Measurements from ENCODE around the gene FAM76B.

The FAM76B gene

DNA sequence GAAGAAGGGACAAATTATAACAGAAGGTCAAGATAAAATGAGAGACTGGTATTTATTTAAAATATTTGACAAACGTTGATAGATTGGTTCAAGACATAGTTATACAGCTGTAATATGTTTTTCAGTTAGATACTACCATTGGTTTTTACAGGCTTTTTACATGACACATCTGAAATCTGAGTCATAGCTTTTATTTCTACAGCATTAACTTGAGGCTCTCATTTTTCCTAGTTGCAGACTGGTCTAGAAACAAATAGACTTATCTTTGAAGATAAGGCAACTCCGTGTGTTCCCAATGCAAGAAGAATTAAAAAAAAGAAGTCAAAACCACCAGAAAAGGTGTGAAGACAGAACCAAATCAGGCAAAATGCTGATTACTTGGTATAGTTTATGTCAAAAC is 32.1 kb upstream of the FAM76B start:
- no peak for TF ChIP-seq TAF1 (IDR thresholded peaks at IDR 0.05; ENCODE audit: borderline replicate concordance, insufficient read depth, low read length)
- TF ChIP-seq FOXP2 (optimal IDR thresholded peaks at IDR 0.05; ENCODE audit: borderline replicate concordance, extremely low read depth, extremely low read length, insufficient read depth): no peak
- no peak for TF ChIP-seq POLR2AphosphoS5 (IDR thresholded peaks at IDR 0.05; ENCODE audit: low read depth, low read length)
- no peak for TF ChIP-seq REST (IDR thresholded peaks at IDR 0.05; ENCODE audit: insufficient read depth in 1 of 2, low read depth in 2 of 2, low read length in 2 of 2)
- no peak for TF ChIP-seq SIN3A (IDR thresholded peaks at IDR 0.05; ENCODE audit: borderline replicate concordance, insufficient read depth, low read length)

DNA sequence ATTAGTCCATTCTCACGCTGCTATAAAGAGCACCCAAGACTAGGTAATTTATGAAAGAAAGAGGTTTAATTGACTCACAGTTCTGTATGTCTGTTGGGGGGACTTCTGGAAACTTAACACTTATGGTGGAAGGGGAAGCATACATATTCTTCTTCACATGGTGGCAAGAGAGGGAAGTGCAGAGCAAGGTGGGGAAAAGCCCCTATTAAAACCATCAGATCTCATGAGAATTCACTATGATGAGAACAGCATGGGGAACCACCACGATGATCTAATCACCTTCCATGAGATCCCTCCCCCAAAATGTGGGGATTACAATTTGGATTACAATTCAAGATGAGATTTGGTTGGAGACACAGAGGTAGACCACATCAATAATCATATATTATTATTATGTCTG is 26.5 kb upstream of the FAM76B start:
- TF ChIP-seq TAF1 (IDR thresholded peaks at IDR 0.05; ENCODE audit: borderline replicate concordance, insufficient read depth, low read length) (no peak), FOXP2 (optimal IDR thresholded peaks at IDR 0.05; ENCODE audit: borderline replicate concordance, extremely low read depth, extremely low read length, insufficient read depth) (no peak), SIN3A (IDR thresholded peaks at IDR 0.05; ENCODE audit: borderline replicate concordance, insufficient read depth, low read length) (no peak), REST (IDR thresholded peaks at IDR 0.05; ENCODE audit: insufficient read depth in 1 of 2, low read depth in 2 of 2, low read length in 2 of 2) (no peak), POLR2AphosphoS5 (IDR thresholded peaks at IDR 0.05; ENCODE audit: low read depth, low read length) (no peak)

DNA sequence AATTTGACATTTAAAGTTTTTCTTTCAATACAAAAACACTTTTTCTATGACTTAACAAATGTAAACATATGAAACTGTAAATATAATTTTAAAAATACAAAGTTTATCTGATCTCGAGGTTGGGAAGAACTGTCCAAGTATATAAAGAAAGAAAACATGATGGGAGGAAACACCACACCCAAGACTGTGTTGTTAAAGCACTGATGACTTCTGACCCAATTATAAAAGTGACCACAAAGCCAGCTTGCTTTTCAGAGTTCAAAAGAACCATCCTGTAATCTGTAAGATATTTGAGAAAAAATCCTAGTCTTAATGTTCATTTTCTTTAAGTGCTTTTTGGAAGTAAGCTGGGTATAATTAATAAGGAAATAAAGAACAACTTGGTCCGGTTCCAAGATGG is 16.3 kb upstream of the FAM76B start:
- TF ChIP-seq FOXP2 (optimal IDR thresholded peaks at IDR 0.05; ENCODE audit: borderline replicate concordance, extremely low read depth, extremely low read length, insufficient read depth): no peak
- no peak for TF ChIP-seq REST (IDR thresholded peaks at IDR 0.05; ENCODE audit: insufficient read depth in 1 of 2, low read depth in 2 of 2, low read length in 2 of 2)
- no peak for TF ChIP-seq POLR2AphosphoS5 (IDR thresholded peaks at IDR 0.05; ENCODE audit: low read depth, low read length)
- TF ChIP-seq TAF1 (IDR thresholded peaks at IDR 0.05; ENCODE audit: borderline replicate concordance, insufficient read depth, low read length): no peak
- no peak for TF ChIP-seq SIN3A (IDR thresholded peaks at IDR 0.05; ENCODE audit: borderline replicate concordance, insufficient read depth, low read length)

GRCh38 chr11:95803973-95804372 is 14.4 kb upstream of the FAM76B start:
- TF ChIP-seq TAF1 (IDR thresholded peaks at IDR 0.05; ENCODE audit: borderline replicate concordance, insufficient read depth, low read length): no peak
- TF ChIP-seq SIN3A (IDR thresholded peaks at IDR 0.05; ENCODE audit: borderline replicate concordance, insufficient read depth, low read length): no peak
- no peak for TF ChIP-seq POLR2AphosphoS5 (IDR thresholded peaks at IDR 0.05; ENCODE audit: low read depth, low read length)
- TF ChIP-seq FOXP2 (optimal IDR thresholded peaks at IDR 0.05; ENCODE audit: borderline replicate concordance, extremely low read depth, extremely low read length, insufficient read depth): no peak
- TF ChIP-seq REST (IDR thresholded peaks at IDR 0.05; ENCODE audit: insufficient read depth in 1 of 2, low read depth in 2 of 2, low read length in 2 of 2): no peak

- TF ChIP-seq POLR2AphosphoS5 (IDR thresholded peaks at IDR 0.05; ENCODE audit: low read depth, low read length): no peak
- TF ChIP-seq TAF1 (IDR thresholded peaks at IDR 0.05; ENCODE audit: borderline replicate concordance, insufficient read depth, low read length): no peak
- TF ChIP-seq FOXP2 (optimal IDR thresholded peaks at IDR 0.05; ENCODE audit: borderline replicate concordance, extremely low read depth, extremely low read length, insufficient read depth): no peak
- TF ChIP-seq REST (IDR thresholded peaks at IDR 0.05; ENCODE audit: insufficient read depth in 1 of 2, low read depth in 2 of 2, low read length in 2 of 2): no peak
- TF ChIP-seq SIN3A (IDR thresholded peaks at IDR 0.05; ENCODE audit: borderline replicate concordance, insufficient read depth, low read length): no peak
Measured at GRCh38 chr11:95802806-95803205, 13.2 kb upstream of the FAM76B start.

Data from PFSK-1 (cell line).